Neural cell (in vitro differentiated cells): ENCODE results near the gene APH1B.

Experiments used
- CTCF ChIP-seq: fragments of 450-650 bp; IDR thresholded peaks from 2 replicates; pipeline ENCODE4 v1.5.1; 2014; ENCODE audit warnings: antibody characterized with exemption, mild to moderate bottlenecking, moderate library complexity; ENCODE audit not compliant: poor library complexity, severe bottlenecking
- REST ChIP-seq: IDR thresholded peaks from 2 replicates; pipeline ENCODE4 v1.6.1; 2012; ENCODE audit warnings: borderline replicate concordance

- TF ChIP-seq REST = no peak
- no peak for TF ChIP-seq CTCF
Measured at GRCh38 chr15:63345391-63345752, 68.0 kb downstream of the APH1B start.
